ENCODE data around the gene HORMAD1.

The HORMAD1 gene

GRCh38 chr1:150650193-150650592 is 70.5 kb downstream of the HORMAD1 start:
- H3K27ac ChIP-seq, result no peak overlapping the region
- H3K36me3 ChIP-seq, result peaks cover 37 to 63% (median 42%) of the 10 kb centered on the region in 3 donors
- intact Hi-C loops (cut with DNase I; ENCODE audit: low total_unique reads), result no loop called here
- H3K4me3 ChIP-seq, result no peak overlapping the region
- TF ChIP-seq CTCF (IDR thresholded peaks at IDR 0.05), result no peak
- DNase-seq, result no peak
- no peaks in the 10 kb centered on the region for H3K4me1 ChIP-seq
- no peaks in the 10 kb centered on the region for H3K27me3 ChIP-seq
- H3K9me3 ChIP-seq, result no peaks in the 10 kb centered on the region

DNA sequence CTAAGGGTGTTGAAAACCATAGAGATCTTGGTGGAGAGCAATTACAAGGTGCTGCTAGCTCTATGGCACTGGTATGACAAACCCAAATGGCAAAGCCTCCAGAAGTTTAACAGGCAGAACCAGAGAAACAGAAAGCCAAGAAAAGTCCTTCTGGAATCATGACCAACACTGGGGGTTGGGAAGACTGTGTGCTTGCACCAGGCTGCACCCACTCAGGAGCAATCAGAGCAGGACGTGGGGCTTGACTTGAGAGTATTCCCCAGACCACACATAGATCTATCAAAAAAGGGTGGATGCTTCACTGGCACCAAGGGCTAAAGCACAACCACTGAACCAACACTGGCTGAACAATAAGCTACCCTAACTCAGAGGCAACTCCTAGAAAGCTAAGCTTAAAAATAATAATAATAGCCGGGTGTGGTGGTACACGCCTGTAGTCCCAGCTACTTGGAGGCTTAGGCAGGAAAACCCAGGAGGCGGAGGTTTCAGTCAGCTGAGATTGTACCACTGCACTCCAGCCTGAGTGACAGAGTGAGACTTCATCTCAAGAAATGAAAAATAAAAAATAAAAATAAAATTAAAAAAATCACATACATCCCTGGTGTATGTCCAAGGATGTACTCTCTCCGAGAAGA is 71.1 kb downstream of the HORMAD1 start:
- H3K27ac ChIP-seq, result no peak overlapping the region
- no peak overlapping the region for H3K4me3 ChIP-seq
- no peaks in the 10 kb centered on the region for H3K4me1 ChIP-seq
- no peaks in the 10 kb centered on the region for H3K27me3 ChIP-seq
- DNase-seq, result no peak
- no peaks in the 10 kb centered on the region for H3K9me3 ChIP-seq
- no peak for TF ChIP-seq CTCF (IDR thresholded peaks at IDR 0.05)
- intact Hi-C loops (cut with DNase I; ENCODE audit: low total_unique reads), result no loop called here
- peaks cover 37 to 65% (median 44%) of the 10 kb centered on the region in 3 donors for H3K36me3 ChIP-seq

Measured in tibial artery (tissue), 4 donors.